Prostate gland (tissue), 2 donors: Measurements from ENCODE around the gene SMIM5.

Experiments used
- POLR2A ChIP-seq: fragments of 450-650 bp; IDR thresholded peaks from one replicate; pipeline ENCODE4 v1.6.1; 2016; ENCODE audit warnings: antibody characterized with exemption, mild to moderate bottlenecking
- POLR2AphosphoS5 ChIP-seq: sonication (generic); formaldehyde crosslinking; IDR thresholded peaks from one replicate; pipeline ENCODE4 v1.6.1; 2017; ENCODE audit warnings: antibody characterized with exemption
- TF ChIP-seq, protein P1 (sequence below), 4 experiments: fragments of 200-600 bp in 2 of 4; fragments of 450-650 bp in 2 of 4; sonication (generic) in 2 of 4; IDR thresholded peaks; 1 replicate in 3 of 4; 2 replicates in 1 of 4; pipeline ENCODE4 v1.5.1; 2016 to 2019; ENCODE audit warnings: antibody characterized with exemption in 4 of 4, mild to moderate bottlenecking in 2 of 4, moderate library complexity in 2 of 4

DNA sequence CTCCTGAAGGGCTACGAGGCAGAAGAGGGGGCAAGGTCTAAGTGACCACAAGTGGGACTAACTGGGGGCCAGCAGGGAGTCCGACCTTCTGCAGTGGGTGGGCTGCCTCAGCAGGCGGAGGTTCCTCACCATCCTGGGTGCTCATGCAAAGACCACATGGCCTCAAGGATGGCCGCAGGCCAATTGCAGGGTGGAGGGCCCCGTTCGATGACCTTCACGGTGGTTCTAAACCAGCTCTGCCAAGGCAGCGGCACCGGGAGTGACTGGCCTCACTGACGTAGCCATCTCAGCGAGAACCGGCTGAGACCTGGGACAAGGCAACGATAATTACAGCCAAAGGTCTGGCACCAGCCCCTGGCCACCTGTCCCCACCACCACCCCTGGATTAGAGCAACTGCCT is 5.7 kb downstream of the SMIM5 start:
- TF ChIP-seq, protein P1, sequence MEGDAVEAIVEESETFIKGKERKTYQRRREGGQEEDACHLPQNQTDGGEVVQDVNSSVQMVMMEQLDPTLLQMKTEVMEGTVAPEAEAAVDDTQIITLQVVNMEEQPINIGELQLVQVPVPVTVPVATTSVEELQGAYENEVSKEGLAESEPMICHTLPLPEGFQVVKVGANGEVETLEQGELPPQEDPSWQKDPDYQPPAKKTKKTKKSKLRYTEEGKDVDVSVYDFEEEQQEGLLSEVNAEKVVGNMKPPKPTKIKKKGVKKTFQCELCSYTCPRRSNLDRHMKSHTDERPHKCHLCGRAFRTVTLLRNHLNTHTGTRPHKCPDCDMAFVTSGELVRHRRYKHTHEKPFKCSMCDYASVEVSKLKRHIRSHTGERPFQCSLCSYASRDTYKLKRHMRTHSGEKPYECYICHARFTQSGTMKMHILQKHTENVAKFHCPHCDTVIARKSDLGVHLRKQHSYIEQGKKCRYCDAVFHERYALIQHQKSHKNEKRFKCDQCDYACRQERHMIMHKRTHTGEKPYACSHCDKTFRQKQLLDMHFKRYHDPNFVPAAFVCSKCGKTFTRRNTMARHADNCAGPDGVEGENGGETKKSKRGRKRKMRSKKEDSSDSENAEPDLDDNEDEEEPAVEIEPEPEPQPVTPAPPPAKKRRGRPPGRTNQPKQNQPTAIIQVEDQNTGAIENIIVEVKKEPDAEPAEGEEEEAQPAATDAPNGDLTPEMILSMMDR (IDR thresholded peaks at IDR 0.05), result no peak
- TF ChIP-seq POLR2A (no peak), POLR2AphosphoS5 (no peak)
